ENCODE results near the gene ZNF678. TPM values are rescaled to one million over a fixed set of nuclear protein-coding genes. Genes with fewer than 3 reads are reported as not detected.

The ZNF678 gene
- total RNA-seq, 4 donors from 2014 or later: 8.4 to 15.3 (median 11.6) TPM

- no peaks in the 10 kb centered on the region for H3K27me3 ChIP-seq
- H3K4me3 ChIP-seq: no peak overlapping the region
- peaks cover 0 to 32% (median 7%) of the 10 kb centered on the region in 4 donors for H3K4me1 ChIP-seq
- H3K36me3 ChIP-seq: peaks cover 0 to 10% (median 0%) of the 10 kb centered on the region in 3 donors
- H3K27ac ChIP-seq: no peak overlapping the region
- TF ChIP-seq CTCF (IDR thresholded peaks at IDR 0.05) (no peak), POLR2A (IDR thresholded peaks at IDR 0.05) (no peak), EP300 (IDR thresholded peaks at IDR 0.05) (no peak)
- no peak for DNase-seq (ENCODE audit: low spot score in 2 of 2)
- 64 to 79% methylated on average over 4 of the region's 4 CpGs for WGBS, 2 donors
- H3K9me3 ChIP-seq: no peaks in the 10 kb centered on the region
Observed at GRCh38 chr1:227567256-227567655, 3.9 kb downstream of the ZNF678 start.

GRCh38 chr1:227568593-227568992 is 5.2 kb downstream of the ZNF678 start:
- DNase-seq (ENCODE audit: low spot score in 2 of 2): no peak
- Histone ChIP-seq H3K27me3 (no peaks in the 10 kb centered on the region), H3K27ac (no peak overlapping the region), H3K4me1 (peaks cover 0 to 32% (median 7%) of the 10 kb centered on the region in 4 donors), H3K4me3 (no peak overlapping the region), H3K9me3 (no peaks in the 10 kb centered on the region), H3K36me3 (peaks cover 0 to 13% (median 0%) of the 10 kb centered on the region in 3 donors)
- TF ChIP-seq EP300 (IDR thresholded peaks at IDR 0.05): no peak
- no peak for TF ChIP-seq CTCF (IDR thresholded peaks at IDR 0.05)
- no peak for TF ChIP-seq POLR2A (IDR thresholded peaks at IDR 0.05)
- WGBS, 2 donors: 73 to 83% methylated on average over 3 of the region's 3 CpGs

- H3K36me3 ChIP-seq: peaks cover 0 to 5% (median 0%) of the 10 kb centered on the region in 3 donors
- H3K9me3 ChIP-seq: peaks cover 0 to 18% (median 2%) of the 10 kb centered on the region in 4 donors
- WGBS, 2 donors: 89 to 96% methylated on average over 7 of the region's 7 CpGs
- H3K27me3 ChIP-seq: no peaks in the 10 kb centered on the region
- H3K27ac ChIP-seq: no peak overlapping the region
- DNase-seq (ENCODE audit: low spot score in 2 of 2): no peak
- no peak overlapping the region for H3K4me3 ChIP-seq
- H3K4me1 ChIP-seq: peaks cover 0 to 7% (median 0%) of the 10 kb centered on the region in 4 donors
- TF ChIP-seq CTCF (IDR thresholded peaks at IDR 0.05) (no peak), POLR2A (IDR thresholded peaks at IDR 0.05) (no peak), EP300 (IDR thresholded peaks at IDR 0.05) (no peak)
Observed at GRCh38 chr1:227572752-227573151, 9.4 kb downstream of the ZNF678 start.

GRCh38 chr1:227574926-227575325 is 11.6 kb downstream of the ZNF678 start:
- 96 to 100% methylated on average over 1 of the region's 1 CpG for WGBS, 2 donors
- Histone ChIP-seq H3K27ac (no peak overlapping the region), H3K4me3 (no peak overlapping the region), H3K4me1 (peaks cover 0 to 4% (median 0%) of the 10 kb centered on the region in 4 donors), H3K27me3 (no peaks in the 10 kb centered on the region), H3K9me3 (peaks cover 0 to 21% (median 3%) of the 10 kb centered on the region in 4 donors), H3K36me3 (peaks cover 0 to 5% (median 0%) of the 10 kb centered on the region in 3 donors)
- TF ChIP-seq CTCF (IDR thresholded peaks at IDR 0.05) (no peak), EP300 (IDR thresholded peaks at IDR 0.05) (no peak)
- no peak for DNase-seq (ENCODE audit: low spot score in 2 of 2)

GRCh38 chr1:227576189-227576588 is 12.8 kb downstream of the ZNF678 start:
- Histone ChIP-seq H3K4me3 (no peak overlapping the region), H3K36me3 (peaks cover 0 to 5% (median 0%) of the 10 kb centered on the region in 3 donors), H3K4me1 (peaks cover 0 to 4% (median 0%) of the 10 kb centered on the region in 4 donors), H3K9me3 (peaks cover 0 to 21% (median 3%) of the 10 kb centered on the region in 4 donors), H3K27me3 (no peaks in the 10 kb centered on the region), H3K27ac (no peak overlapping the region)
- TF ChIP-seq POLR2A (IDR thresholded peaks at IDR 0.05) (no peak), CTCF (IDR thresholded peaks at IDR 0.05) (no peak), EP300 (IDR thresholded peaks at IDR 0.05) (no peak)
- DNase-seq (ENCODE audit: low spot score in 2 of 2): no peak
